ENCODE data around the gene IGFBP7. TPM values are rescaled to one million over a fixed set of nuclear protein-coding genes. Genes with fewer than 3 reads are reported as not detected.

The IGFBP7 gene
- 821 and 869 TPM in 2 replicates for polyA plus RNA-seq (2013)

- Histone ChIP-seq H3K27me3 (ENCODE audit: insufficient read depth, low read length) (no peaks in the 10 kb centered on the region), H2AFZ (ENCODE audit: insufficient read depth, low read length, poor library complexity) (peak within 1 kb of the TSS; percentile 66), H3K18ac (ENCODE audit: low read length) (peak within 1 kb of the TSS; percentile 85), H3K23ac (ENCODE audit: low read length) (no peak within 1 kb of the TSS), H3K4ac (ENCODE audit: low read depth, low read length) (peak within 1 kb of the TSS; percentile 92), H3K14ac (ENCODE audit: low read length) (peak within 1 kb of the TSS; percentile 84), H3K4me1 (ENCODE audit: control insufficient read depth in 1 of 2, insufficient read depth in 2 of 2, low read length in 2 of 2) (peaks cover 16 to 29% of the 10 kb centered on the region in 2 experiments), H3K27ac (ENCODE audit: low read depth, low read length) (peak within 1 kb of the TSS; percentile 92), H4K12ac (ENCODE audit: low read depth, low read length) (peak within 1 kb of the TSS; percentile 22), H3K36me3 (ENCODE audit: control insufficient read depth in 1 of 2, insufficient read depth in 2 of 2, low read length in 2 of 2) (peaks cover 0 to 3% of the 10 kb centered on the region in 2 experiments), H2AK5ac (ENCODE audit: low read length) (peak within 1 kb of the TSS; percentile 49), H2BK12ac (ENCODE audit: low read length) (peak within 1 kb of the TSS; percentile 81), H3K4me2 (ENCODE audit: low read length) (peak within 1 kb of the TSS; percentile 81), H4K91ac (ENCODE audit: low read depth, low read length) (peak within 1 kb of the TSS; percentile 89), H3K79me1 (ENCODE audit: low read length) (peaks cover 23% of the 10 kb centered on the region), H4K8ac (ENCODE audit: low read depth, low read length) (peak within 1 kb of the TSS; percentile 95), H2BK5ac (ENCODE audit: low read depth, low read length, poor library complexity) (peak within 1 kb of the TSS; percentile 58), H3K9ac (ENCODE audit: low read length) (peak within 1 kb of the TSS; percentile 85), H3K9me3 (ENCODE audit: insufficient read depth, low read depth, low read length) (no peaks in the 10 kb centered on the region), H3K79me2 (ENCODE audit: control insufficient read depth, insufficient read depth, low read length, poor library complexity) (peaks cover 19% of the 10 kb centered on the region), H3K4me3 (ENCODE audit: low read depth, low read length) (peak within 1 kb of the TSS; percentile 99), H2BK120ac (ENCODE audit: insufficient read depth, low read length, poor library complexity) (peak within 1 kb of the TSS; percentile 75)
- no CpG with 5 or more reads among the region's 101 CpGs for WGBS (ENCODE audit: extremely low coverage, insufficient coverage, insufficient read length)
- DNase-seq = peak in 1 of 2 donors; percentile 31
These were observed at the start of gene IGFBP7 for GRCh38 chr4:57109847-57110639. IGFBP7 (minus strand) TSS chr4:57110385; CDS start chr4:57110351, 34 bp downstream.

GRCh38 chr4:57159866-57160265, 49.7 kb upstream of the IGFBP7 start:
- WGBS (ENCODE audit: extremely low coverage, insufficient coverage, insufficient read length) = no CpG with 5 or more reads among the region's 1 CpG
- Histone ChIP-seq H3K4me3 (ENCODE audit: low read depth, low read length) (no peak overlapping the region), H2BK5ac (ENCODE audit: low read depth, low read length, poor library complexity) (no peak overlapping the region), H4K91ac (ENCODE audit: low read depth, low read length) (peak overlapping the region; percentile 14), H3K79me2 (ENCODE audit: control insufficient read depth, insufficient read depth, low read length, poor library complexity) (peaks cover 3% of the 10 kb centered on the region), H3K36me3 (ENCODE audit: control insufficient read depth in 1 of 2, insufficient read depth in 2 of 2, low read length in 2 of 2) (no peaks in the 10 kb centered on the region), H3K9me3 (ENCODE audit: insufficient read depth, low read depth, low read length) (no peaks in the 10 kb centered on the region), H2BK12ac (ENCODE audit: low read length) (no peak overlapping the region), H4K8ac (ENCODE audit: low read depth, low read length) (no peak overlapping the region), H3K4ac (ENCODE audit: low read depth, low read length) (no peak overlapping the region), H3K4me1 (ENCODE audit: control insufficient read depth in 1 of 2, insufficient read depth in 2 of 2, low read length in 2 of 2) (peaks cover 8 to 12% of the 10 kb centered on the region in 2 experiments), H3K9ac (ENCODE audit: low read length) (no peak overlapping the region), H3K4me2 (ENCODE audit: low read length) (no peak overlapping the region), H2BK120ac (ENCODE audit: insufficient read depth, low read length, poor library complexity) (no peak overlapping the region), H3K14ac (ENCODE audit: low read length) (no peak overlapping the region), H3K23ac (ENCODE audit: low read length) (no peak overlapping the region), H2AFZ (ENCODE audit: insufficient read depth, low read length, poor library complexity) (no peak overlapping the region), H4K12ac (ENCODE audit: low read depth, low read length) (no peak overlapping the region), H3K79me1 (ENCODE audit: low read length) (peaks cover 18% of the 10 kb centered on the region), H3K27me3 (ENCODE audit: insufficient read depth, low read length) (no peaks in the 10 kb centered on the region), H2AK5ac (ENCODE audit: low read length) (peak overlapping the region; percentile 60), H3K27ac (ENCODE audit: low read depth, low read length) (no peak overlapping the region), H3K18ac (ENCODE audit: low read length) (no peak overlapping the region)
- peak in 1 of 2 donors; percentile 10 for DNase-seq

GRCh38 chr4:57158762-57159161, 48.6 kb upstream of the IGFBP7 start:
- Histone ChIP-seq H3K23ac (ENCODE audit: low read length) (no peak overlapping the region), H3K4me1 (ENCODE audit: control insufficient read depth in 1 of 2, insufficient read depth in 2 of 2, low read length in 2 of 2) (peaks cover 11 to 16% of the 10 kb centered on the region in 2 experiments), H4K91ac (ENCODE audit: low read depth, low read length) (peak overlapping the region; percentile 64), H3K27ac (ENCODE audit: low read depth, low read length) (no peak overlapping the region), H3K4me3 (ENCODE audit: low read depth, low read length) (no peak overlapping the region), H3K4ac (ENCODE audit: low read depth, low read length) (no peak overlapping the region), H2BK5ac (ENCODE audit: low read depth, low read length, poor library complexity) (no peak overlapping the region), H3K9me3 (ENCODE audit: insufficient read depth, low read depth, low read length) (no peaks in the 10 kb centered on the region), H2BK120ac (ENCODE audit: insufficient read depth, low read length, poor library complexity) (peak overlapping the region; percentile 25), H3K14ac (ENCODE audit: low read length) (no peak overlapping the region), H4K8ac (ENCODE audit: low read depth, low read length) (no peak overlapping the region), H3K18ac (ENCODE audit: low read length) (peak overlapping the region; percentile 25), H3K27me3 (ENCODE audit: insufficient read depth, low read length) (no peaks in the 10 kb centered on the region), H2BK12ac (ENCODE audit: low read length) (peak overlapping the region; percentile 84), H2AK5ac (ENCODE audit: low read length) (peak overlapping the region; percentile 30), H4K12ac (ENCODE audit: low read depth, low read length) (no peak overlapping the region), H3K4me2 (ENCODE audit: low read length) (no peak overlapping the region), H3K9ac (ENCODE audit: low read length) (no peak overlapping the region), H3K36me3 (ENCODE audit: control insufficient read depth in 1 of 2, insufficient read depth in 2 of 2, low read length in 2 of 2) (no peaks in the 10 kb centered on the region), H3K79me1 (ENCODE audit: low read length) (peaks cover 21% of the 10 kb centered on the region), H2AFZ (ENCODE audit: insufficient read depth, low read length, poor library complexity) (no peak overlapping the region), H3K79me2 (ENCODE audit: control insufficient read depth, insufficient read depth, low read length, poor library complexity) (peaks cover 3% of the 10 kb centered on the region)
- WGBS (ENCODE audit: extremely low coverage, insufficient coverage, insufficient read length) = no CpG with 5 or more reads among the region's 1 CpG
- DNase-seq = no peak

GRCh38 chr4:57158221-57158620, 48.0 kb upstream of the IGFBP7 start:
- Histone ChIP-seq H2BK12ac (ENCODE audit: low read length) (peak overlapping the region; percentile 84), H3K27ac (ENCODE audit: low read depth, low read length) (no peak overlapping the region), H3K27me3 (ENCODE audit: insufficient read depth, low read length) (no peaks in the 10 kb centered on the region), H3K9ac (ENCODE audit: low read length) (no peak overlapping the region), H3K23ac (ENCODE audit: low read length) (no peak overlapping the region), H4K12ac (ENCODE audit: low read depth, low read length) (no peak overlapping the region), H2AFZ (ENCODE audit: insufficient read depth, low read length, poor library complexity) (no peak overlapping the region), H3K4ac (ENCODE audit: low read depth, low read length) (no peak overlapping the region), H3K79me2 (ENCODE audit: control insufficient read depth, insufficient read depth, low read length, poor library complexity) (peaks cover 3% of the 10 kb centered on the region), H3K4me1 (ENCODE audit: control insufficient read depth in 1 of 2, insufficient read depth in 2 of 2, low read length in 2 of 2) (peaks cover 12 to 18% of the 10 kb centered on the region in 2 experiments), H3K4me2 (ENCODE audit: low read length) (no peak overlapping the region), H3K14ac (ENCODE audit: low read length) (no peak overlapping the region), H3K36me3 (ENCODE audit: control insufficient read depth in 1 of 2, insufficient read depth in 2 of 2, low read length in 2 of 2) (no peaks in the 10 kb centered on the region), H3K9me3 (ENCODE audit: insufficient read depth, low read depth, low read length) (no peaks in the 10 kb centered on the region), H3K18ac (ENCODE audit: low read length) (no peak overlapping the region), H3K79me1 (ENCODE audit: low read length) (peaks cover 22% of the 10 kb centered on the region), H2BK5ac (ENCODE audit: low read depth, low read length, poor library complexity) (no peak overlapping the region), H4K8ac (ENCODE audit: low read depth, low read length) (no peak overlapping the region), H2AK5ac (ENCODE audit: low read length) (no peak overlapping the region), H2BK120ac (ENCODE audit: insufficient read depth, low read length, poor library complexity) (peak overlapping the region; percentile 25), H4K91ac (ENCODE audit: low read depth, low read length) (peak overlapping the region; percentile 64), H3K4me3 (ENCODE audit: low read depth, low read length) (no peak overlapping the region)
- no peak for DNase-seq
- WGBS (ENCODE audit: extremely low coverage, insufficient coverage, insufficient read length) = no CpG with 5 or more reads among the region's 2 CpGs

Data from trophoblast cell (in vitro differentiated cells and primary cell).